PC-3 (cell line): ENCODE results near the gene BID. TPM values are rescaled to one million over a fixed set of nuclear protein-coding genes. Genes with fewer than 3 reads are reported as not detected.

Experiments
- ATAC-seq: fragments of 200-7000 bp; cut with Tn5 transposase; 2 replicates; pipeline ENCODE4 v1.9.1; 2020; ENCODE audit warnings: mild to moderate bottlenecking, moderate library complexity
- BruUV-seq: library from RNA; stranded (reverse); fragments of 400-500 nt; replicated peaks from 2 replicates; lab custom pipeline; 2021; lab: Mats Ljungman, UMichigan
- CTCF ChIA-PET: fragments of 300-600 bp; sonication (Branson Sonifier 250); formaldehyde crosslinking; loops from one replicate; lab custom pipeline; 2022; ENCODE audit warnings: antibody characterized with exemption; lab: Charles Lee
- POLR2A ChIA-PET: fragments of 300-600 bp; sonication (Branson Sonifier 250); formaldehyde crosslinking; loops from one replicate; lab custom pipeline; 2022; ENCODE audit warnings: antibody characterized with exemption; ENCODE audit not compliant: unreplicated experiment; lab: Charles Lee
- DNase-seq: peaks from one replicate; pipeline ENCODE4 v3.0.0-alpha.2; 2015
- H2AFZ ChIP-seq: fragments of 300-600 bp; sonication (generic); 2 replicates; pipeline ENCODE4 v1.6.0; 2016; ENCODE audit warnings: antibody characterized with exemption, low read length
- H3F3A ChIP-seq: fragments of 300-600 bp; sonication (generic); one replicate; pipeline ENCODE4 v1.6.0; 2017; ENCODE audit warnings: antibody characterized with exemption, low read length, control low read depth, mild to moderate bottlenecking; ENCODE audit not compliant: unreplicated experiment
- H3K27ac ChIP-seq: fragments of 300-600 bp; sonication (generic); 2 replicates; pipeline ENCODE4 v1.5.1; 2016; ENCODE audit warnings: mild to moderate bottlenecking, low read length
- H3K27me3 ChIP-seq: fragments of 300-600 bp; sonication (generic); 2 replicates; pipeline ENCODE4 v1.6.1; 2016; ENCODE audit warnings: low read length, mixed read lengths
- H3K36me3 ChIP-seq: fragments of 300-600 bp; sonication (generic); 2 replicates; pipeline ENCODE4 v1.6.1; 2016; ENCODE audit warnings: low read depth, mixed run types, low read length, mixed read lengths
- H3K4me1 ChIP-seq: fragments of 300-600 bp; sonication (generic); 2 replicates; pipeline ENCODE4 v1.5.1; 2016; ENCODE audit warnings: low read length; ENCODE audit not compliant: insufficient read depth
- H3K4me2 ChIP-seq: fragments of 300-600 bp; sonication (generic); 2 replicates; pipeline ENCODE4 v1.6.0; 2016; ENCODE audit warnings: low read length
- H3K4me3 ChIP-seq: fragments of 300-600 bp; sonication (generic); 2 replicates; pipeline ENCODE4 v1.5.1; 2016; ENCODE audit warnings: mild to moderate bottlenecking, low read length, mixed read lengths
- H3K79me2 ChIP-seq: fragments of 300-600 bp; sonication (generic); 2 replicates; pipeline ENCODE4 v1.6.1; 2017; ENCODE audit warnings: low read length, mixed read lengths
- H3K9ac ChIP-seq: fragments of 300-600 bp; sonication (generic); 2 replicates; pipeline ENCODE4 v1.6.0; 2016; ENCODE audit warnings: mild to moderate bottlenecking, low read length
- H3K9me2 ChIP-seq: fragments of 300-600 bp; sonication (generic); replicated peaks from 2 replicates; pipeline ENCODE4 v1.6.1; 2016; ENCODE audit warnings: mixed run types, low read length, mixed read lengths
- H3K9me3 ChIP-seq: fragments of 300-600 bp; sonication (generic); 2 replicates; pipeline ENCODE4 v1.6.1; 2016; ENCODE audit warnings: low read length, mixed read lengths
- H4K20me1 ChIP-seq: fragments of 300-600 bp; sonication (generic); 2 replicates; pipeline ENCODE4 v1.6.1; 2016; ENCODE audit warnings: low read length, mixed read lengths
- EZH2 ChIP-seq: fragments of 300-600 bp; sonication (generic); IDR thresholded peaks from one replicate; pipeline ENCODE4 v1.6.1; 2017; ENCODE audit warnings: antibody characterized with exemption, mild to moderate bottlenecking, low read length; ENCODE audit not compliant: unreplicated experiment
- EZH2phosphoT487 ChIP-seq: fragments of 300-600 bp; sonication (generic); IDR thresholded peaks from 2 replicates; pipeline ENCODE4 v1.6.1; 2018; ENCODE audit warnings: mild to moderate bottlenecking, antibody characterized with exemption, low read length, borderline replicate concordance
- intact Hi-C: fragments of 100-400 bp; cut with micrococcal nuclease; formaldehyde crosslinking; loops from 2 replicates; pipeline ENCODE4 v1.9.0; 2023
- total RNA-seq: library from RNA; depleted of rRNA; stranded (reverse); fragments of >200 nt; gene quantifications from 2 replicates; pipeline ENCODE4 v1.2.3, GENCODE V29; 2014
- TF ChIP-seq, protein P1 (sequence below): fragments of 300-600 bp; sonication (generic); conservative IDR thresholded peaks from 2 replicates; pipeline ENCODE4 v1.5.1; 2017; ENCODE audit warnings: antibody characterized with exemption, low read depth, mild to moderate bottlenecking, low read length

The BID gene
- total RNA-seq, 1 experiment from 2014 or later, result 123 TPM

DNA sequence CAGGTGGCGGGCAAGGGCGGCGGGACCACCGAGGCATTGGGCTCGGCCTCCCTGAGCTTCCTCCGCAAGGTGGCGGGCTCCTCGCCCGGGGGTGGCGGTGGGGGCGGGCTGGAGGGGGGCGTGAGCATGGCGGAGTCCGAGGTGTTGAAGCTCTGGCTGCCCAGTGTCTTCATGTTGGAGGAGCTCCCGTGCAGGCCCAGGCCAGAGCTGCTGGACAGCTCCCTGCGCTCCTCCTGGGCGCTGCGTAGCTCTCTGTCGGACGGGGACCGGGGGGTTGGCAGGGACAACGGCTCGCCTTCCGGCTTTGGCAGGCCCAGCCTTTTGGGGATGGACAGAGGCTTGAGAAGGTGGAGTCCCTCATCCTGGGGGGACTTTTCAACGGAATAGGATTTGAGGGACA is 43.9 kb upstream of the BID start:
- ChIA-PET CTCF (no interaction called here), POLR2A (interaction anchor here (0.6 kb wide), 1 partner anchor 104 kb away, joined by 3 read pairs; no protein-coding TSS in a partner anchor)
- Histone ChIP-seq H3K9ac (no peak overlapping the region), H3K27ac (no peak overlapping the region), H2AFZ (no peak overlapping the region), H3K4me1 (no peaks in the 10 kb centered on the region), H3K4me2 (no peak overlapping the region), H3K27me3 (no peaks in the 10 kb centered on the region), H3K4me3 (no peak overlapping the region), H3F3A (no peaks in the 10 kb centered on the region), H3K9me3 (no peaks in the 10 kb centered on the region), H3K36me3 (no peaks in the 10 kb centered on the region), H4K20me1 (no peaks in the 10 kb centered on the region), H3K9me2 (no peaks in the 10 kb centered on the region), H3K79me2 (no peaks in the 10 kb centered on the region)
- no peak for ATAC-seq
- intact Hi-C loops, result no loop called here
- BruUV-seq, result no TSS peak
- no peak for DNase-seq
- TF ChIP-seq, protein P1, sequence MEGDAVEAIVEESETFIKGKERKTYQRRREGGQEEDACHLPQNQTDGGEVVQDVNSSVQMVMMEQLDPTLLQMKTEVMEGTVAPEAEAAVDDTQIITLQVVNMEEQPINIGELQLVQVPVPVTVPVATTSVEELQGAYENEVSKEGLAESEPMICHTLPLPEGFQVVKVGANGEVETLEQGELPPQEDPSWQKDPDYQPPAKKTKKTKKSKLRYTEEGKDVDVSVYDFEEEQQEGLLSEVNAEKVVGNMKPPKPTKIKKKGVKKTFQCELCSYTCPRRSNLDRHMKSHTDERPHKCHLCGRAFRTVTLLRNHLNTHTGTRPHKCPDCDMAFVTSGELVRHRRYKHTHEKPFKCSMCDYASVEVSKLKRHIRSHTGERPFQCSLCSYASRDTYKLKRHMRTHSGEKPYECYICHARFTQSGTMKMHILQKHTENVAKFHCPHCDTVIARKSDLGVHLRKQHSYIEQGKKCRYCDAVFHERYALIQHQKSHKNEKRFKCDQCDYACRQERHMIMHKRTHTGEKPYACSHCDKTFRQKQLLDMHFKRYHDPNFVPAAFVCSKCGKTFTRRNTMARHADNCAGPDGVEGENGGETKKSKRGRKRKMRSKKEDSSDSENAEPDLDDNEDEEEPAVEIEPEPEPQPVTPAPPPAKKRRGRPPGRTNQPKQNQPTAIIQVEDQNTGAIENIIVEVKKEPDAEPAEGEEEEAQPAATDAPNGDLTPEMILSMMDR, result no peak
- no peak for TF ChIP-seq EZH2

DNA sequence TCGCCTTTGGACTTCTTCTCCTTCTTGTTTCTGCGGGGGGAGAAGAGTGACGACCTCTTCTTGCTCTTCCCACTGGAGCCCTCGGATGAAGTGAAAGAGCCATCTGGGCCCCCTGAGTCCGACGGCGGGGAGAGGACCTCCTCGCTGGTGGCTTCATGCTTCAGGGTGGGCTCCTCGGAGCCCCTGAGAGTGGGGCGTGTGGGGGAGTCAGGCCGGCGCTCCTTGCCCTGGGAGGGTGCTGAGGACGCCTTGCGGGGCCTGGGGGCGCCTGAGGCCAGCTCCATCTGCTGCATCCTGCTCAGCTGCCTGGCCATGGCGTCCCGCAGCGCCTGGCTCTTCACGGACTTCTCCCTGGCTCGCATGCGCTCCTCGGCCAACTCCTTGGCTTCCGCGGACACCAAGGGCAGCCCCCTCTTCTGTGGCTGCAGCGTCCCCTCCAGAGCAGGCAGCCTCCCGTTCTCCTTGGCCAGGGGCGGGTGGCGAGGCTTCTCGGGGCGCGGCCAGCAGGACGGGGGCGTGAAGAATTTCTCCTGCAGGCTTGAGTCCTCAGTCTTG is 43.3 kb upstream of the BID start:
- H3K9ac ChIP-seq, result no peak overlapping the region
- POLR2A ChIA-PET, result interaction anchor here (0.6 kb wide), 1 partner anchor 105 kb away, joined by 3 read pairs; no protein-coding TSS in a partner anchor
- no peaks in the 10 kb centered on the region for H4K20me1 ChIP-seq
- no peak overlapping the region for H3K4me2 ChIP-seq
- no peaks in the 10 kb centered on the region for H3K9me3 ChIP-seq
- H2AFZ ChIP-seq, result no peak overlapping the region
- H3K4me3 ChIP-seq, result no peak overlapping the region
- ATAC-seq (no peak), DNase-seq (no peak)
- TF ChIP-seq EZH2phosphoT487 (no peak), EZH2 (no peak)
- TF ChIP-seq, protein P1, result no peak
- no TSS peak for BruUV-seq
- no peaks in the 10 kb centered on the region for H3K9me2 ChIP-seq
- CTCF ChIA-PET, result no interaction called here
- no peak overlapping the region for H3K27ac ChIP-seq
- H3K79me2 ChIP-seq, result no peaks in the 10 kb centered on the region
- H3F3A ChIP-seq, result no peaks in the 10 kb centered on the region
- intact Hi-C loops, result no loop called here
- no peaks in the 10 kb centered on the region for H3K4me1 ChIP-seq
- H3K27me3 ChIP-seq, result no peaks in the 10 kb centered on the region
- no peaks in the 10 kb centered on the region for H3K36me3 ChIP-seq

DNA sequence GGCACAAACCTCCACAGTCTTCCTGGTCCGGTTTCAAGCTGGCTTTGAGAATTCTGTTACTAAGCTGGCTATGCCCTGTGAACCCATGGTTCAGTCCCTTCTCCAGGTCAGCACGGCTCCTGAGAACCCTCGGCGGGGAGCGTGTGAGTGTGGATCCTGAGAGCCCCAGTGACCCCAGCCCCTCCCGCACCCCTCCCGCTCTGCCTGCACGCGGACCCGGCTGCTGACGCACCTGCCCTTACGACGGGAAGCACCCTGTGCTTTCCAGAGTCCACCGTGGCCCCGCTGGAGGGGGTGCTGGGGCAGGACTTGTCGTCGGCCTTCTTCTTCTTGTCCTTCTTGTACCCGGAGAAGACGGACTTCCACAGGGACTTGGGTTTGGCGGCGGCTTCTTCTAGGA is 42.8 kb upstream of the BID start:
- Histone ChIP-seq H3K4me2 (no peak overlapping the region), H3K27me3 (no peaks in the 10 kb centered on the region), H3K36me3 (no peaks in the 10 kb centered on the region), H3K9me2 (no peaks in the 10 kb centered on the region), H2AFZ (no peak overlapping the region), H3K4me3 (no peak overlapping the region), H3K9ac (no peak overlapping the region), H3K9me3 (no peaks in the 10 kb centered on the region), H3K79me2 (no peaks in the 10 kb centered on the region), H4K20me1 (no peaks in the 10 kb centered on the region), H3K4me1 (no peaks in the 10 kb centered on the region), H3K27ac (no peak overlapping the region), H3F3A (no peaks in the 10 kb centered on the region)
- intact Hi-C loops, result no loop called here
- POLR2A ChIA-PET, result no interaction called here
- CTCF ChIA-PET, result no interaction called here
- no peak for ATAC-seq
- TF ChIP-seq, protein P1, result no peak
- TF ChIP-seq EZH2phosphoT487 (no peak), EZH2 (no peak)
- BruUV-seq, result no TSS peak
- DNase-seq, result no peak
